Measurements from ENCODE around the gene HNF1A. TPM values are rescaled to one million over a fixed set of nuclear protein-coding genes. Genes with fewer than 3 reads are reported as not detected.
A peak's percentile ranks its signal among the peaks of the same experiment; 100 is the strongest.

The HNF1A gene
- total RNA-seq, 1 donor from 2014 or later: not detected

DNA sequence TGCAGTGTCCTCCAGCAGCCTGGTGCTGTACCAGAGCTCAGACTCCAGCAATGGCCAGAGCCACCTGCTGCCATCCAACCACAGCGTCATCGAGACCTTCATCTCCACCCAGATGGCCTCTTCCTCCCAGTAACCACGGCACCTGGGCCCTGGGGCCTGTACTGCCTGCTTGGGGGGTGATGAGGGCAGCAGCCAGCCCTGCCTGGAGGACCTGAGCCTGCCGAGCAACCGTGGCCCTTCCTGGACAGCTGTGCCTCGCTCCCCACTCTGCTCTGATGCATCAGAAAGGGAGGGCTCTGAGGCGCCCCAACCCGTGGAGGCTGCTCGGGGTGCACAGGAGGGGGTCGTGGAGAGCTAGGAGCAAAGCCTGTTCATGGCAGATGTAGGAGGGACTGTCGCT, 22.7 kb downstream of the HNF1A start:
- H3K4me3 Mint-ChIP-seq (ENCODE audit: unreplicated experiment): no peak overlapping the region
- no peak overlapping the region for H3K27ac Mint-ChIP-seq (ENCODE audit: unreplicated experiment)
- TF ChIP-seq, protein P1, sequence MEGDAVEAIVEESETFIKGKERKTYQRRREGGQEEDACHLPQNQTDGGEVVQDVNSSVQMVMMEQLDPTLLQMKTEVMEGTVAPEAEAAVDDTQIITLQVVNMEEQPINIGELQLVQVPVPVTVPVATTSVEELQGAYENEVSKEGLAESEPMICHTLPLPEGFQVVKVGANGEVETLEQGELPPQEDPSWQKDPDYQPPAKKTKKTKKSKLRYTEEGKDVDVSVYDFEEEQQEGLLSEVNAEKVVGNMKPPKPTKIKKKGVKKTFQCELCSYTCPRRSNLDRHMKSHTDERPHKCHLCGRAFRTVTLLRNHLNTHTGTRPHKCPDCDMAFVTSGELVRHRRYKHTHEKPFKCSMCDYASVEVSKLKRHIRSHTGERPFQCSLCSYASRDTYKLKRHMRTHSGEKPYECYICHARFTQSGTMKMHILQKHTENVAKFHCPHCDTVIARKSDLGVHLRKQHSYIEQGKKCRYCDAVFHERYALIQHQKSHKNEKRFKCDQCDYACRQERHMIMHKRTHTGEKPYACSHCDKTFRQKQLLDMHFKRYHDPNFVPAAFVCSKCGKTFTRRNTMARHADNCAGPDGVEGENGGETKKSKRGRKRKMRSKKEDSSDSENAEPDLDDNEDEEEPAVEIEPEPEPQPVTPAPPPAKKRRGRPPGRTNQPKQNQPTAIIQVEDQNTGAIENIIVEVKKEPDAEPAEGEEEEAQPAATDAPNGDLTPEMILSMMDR (IDR thresholded peaks at IDR 0.05; ENCODE audit: partially characterized antibody, unreplicated experiment): no peak
- H3K27me3 Mint-ChIP-seq (ENCODE audit: unreplicated experiment): peaks cover 9% of the 10 kb centered on the region
- no peaks in the 10 kb centered on the region for H3K4me1 Mint-ChIP-seq (ENCODE audit: low read depth, unreplicated experiment)
- DNase-seq: no peak
- no peaks in the 10 kb centered on the region for H3K36me3 Mint-ChIP-seq (ENCODE audit: unreplicated experiment)
- H3K9me3 Mint-ChIP-seq (ENCODE audit: unreplicated experiment): peaks cover 5% of the 10 kb centered on the region

DNA sequence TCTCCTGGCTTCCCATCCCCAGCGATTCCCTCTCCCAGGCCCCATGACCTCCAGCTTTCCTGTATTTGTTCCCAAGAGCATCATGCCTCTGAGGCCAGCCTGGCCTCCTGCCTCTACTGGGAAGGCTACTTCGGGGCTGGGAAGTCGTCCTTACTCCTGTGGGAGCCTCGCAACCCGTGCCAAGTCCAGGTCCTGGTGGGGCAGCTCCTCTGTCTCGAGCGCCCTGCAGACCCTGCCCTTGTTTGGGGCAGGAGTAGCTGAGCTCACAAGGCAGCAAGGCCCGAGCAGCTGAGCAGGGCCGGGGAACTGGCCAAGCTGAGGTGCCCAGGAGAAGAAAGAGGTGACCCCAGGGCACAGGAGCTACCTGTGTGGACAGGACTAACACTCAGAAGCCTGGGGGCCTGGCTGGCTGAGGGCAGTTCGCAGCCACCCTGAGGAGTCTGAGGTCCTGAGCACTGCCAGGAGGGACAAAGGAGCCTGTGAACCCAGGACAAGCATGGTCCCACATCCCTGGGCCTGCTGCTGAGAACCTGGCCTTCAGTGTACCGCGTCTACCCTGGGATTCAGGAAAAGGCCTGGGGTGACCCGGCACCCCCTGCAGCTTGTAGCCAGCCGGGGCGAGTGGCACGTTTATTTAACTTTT, 23.6 kb downstream of the HNF1A start:
- Mint-ChIP-seq H3K4me3 (ENCODE audit: unreplicated experiment) (no peak overlapping the region), H3K4me1 (ENCODE audit: low read depth, unreplicated experiment) (no peaks in the 10 kb centered on the region), H3K36me3 (ENCODE audit: unreplicated experiment) (no peaks in the 10 kb centered on the region), H3K9me3 (ENCODE audit: unreplicated experiment) (peaks cover 5% of the 10 kb centered on the region), H3K27ac (ENCODE audit: unreplicated experiment) (no peak overlapping the region), H3K27me3 (ENCODE audit: unreplicated experiment) (peaks cover 9% of the 10 kb centered on the region)
- TF ChIP-seq, protein P1 (IDR thresholded peaks at IDR 0.05; ENCODE audit: partially characterized antibody, unreplicated experiment): no peak
- DNase-seq: no peak

DNA sequence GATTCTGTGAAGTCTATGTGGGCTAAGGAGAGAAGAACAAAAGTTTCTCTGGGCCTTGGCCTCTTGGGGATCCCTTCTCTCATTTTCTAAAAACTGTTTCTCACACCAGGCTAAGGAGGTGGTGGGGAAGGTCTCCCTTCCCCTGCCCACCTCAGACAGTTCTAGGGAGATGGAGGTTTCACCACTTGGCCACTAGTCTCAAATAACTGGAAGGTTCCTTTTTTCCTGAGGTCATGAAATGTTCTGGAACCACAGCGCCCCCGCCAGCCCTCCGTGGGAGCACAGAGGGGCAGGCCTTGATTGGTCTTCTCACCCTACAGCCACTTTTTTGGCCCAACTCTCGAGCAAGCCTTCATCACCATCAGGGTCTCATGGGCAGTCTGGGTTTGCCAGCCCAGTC, 25.3 kb downstream of the HNF1A start:
- H3K27me3 Mint-ChIP-seq (ENCODE audit: unreplicated experiment): peaks cover under 1% of the 10 kb centered on the region
- no peak overlapping the region for H3K4me3 Mint-ChIP-seq (ENCODE audit: unreplicated experiment)
- H3K9me3 Mint-ChIP-seq (ENCODE audit: unreplicated experiment): peaks cover 3% of the 10 kb centered on the region
- no peak for DNase-seq
- no peaks in the 10 kb centered on the region for H3K36me3 Mint-ChIP-seq (ENCODE audit: unreplicated experiment)
- TF ChIP-seq, protein P1 (IDR thresholded peaks at IDR 0.05; ENCODE audit: partially characterized antibody, unreplicated experiment): no peak
- H3K27ac Mint-ChIP-seq (ENCODE audit: unreplicated experiment): no peak overlapping the region
- H3K4me1 Mint-ChIP-seq (ENCODE audit: low read depth, unreplicated experiment): no peaks in the 10 kb centered on the region

DNA sequence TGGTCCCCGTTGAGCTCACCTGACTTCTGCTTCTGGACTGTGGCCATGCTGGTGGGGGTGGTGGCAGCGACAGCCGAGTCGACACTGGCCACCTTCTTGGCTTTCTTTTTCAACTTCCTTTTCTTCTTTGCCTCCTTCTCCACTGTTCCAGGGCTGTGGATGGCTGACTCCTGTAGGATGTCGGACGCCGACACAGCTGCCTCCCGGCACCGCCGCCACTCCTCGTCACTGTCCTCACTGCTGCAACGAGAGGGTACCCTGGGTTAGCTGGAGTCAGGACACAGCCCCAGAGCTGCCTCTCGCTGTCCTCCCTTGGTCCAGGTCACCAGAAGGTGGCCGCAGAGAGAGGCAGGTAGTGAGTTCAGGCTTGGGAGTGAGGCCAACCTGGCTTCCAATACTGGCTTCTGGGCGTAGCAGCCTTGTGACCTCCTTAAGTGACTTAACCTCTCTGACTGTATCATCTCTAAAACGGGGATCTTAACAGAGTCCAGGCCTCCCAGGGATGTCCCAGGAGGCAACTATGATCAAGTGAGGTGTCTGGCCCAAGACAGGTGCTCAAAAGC, 26.0 kb downstream of the HNF1A start:
- Mint-ChIP-seq H3K4me3 (ENCODE audit: unreplicated experiment) (no peak overlapping the region), H3K27ac (ENCODE audit: unreplicated experiment) (no peak overlapping the region), H3K9me3 (ENCODE audit: unreplicated experiment) (peaks cover 3% of the 10 kb centered on the region), H3K4me1 (ENCODE audit: low read depth, unreplicated experiment) (no peaks in the 10 kb centered on the region), H3K36me3 (ENCODE audit: unreplicated experiment) (no peaks in the 10 kb centered on the region), H3K27me3 (ENCODE audit: unreplicated experiment) (no peaks in the 10 kb centered on the region)
- TF ChIP-seq, protein P1 (IDR thresholded peaks at IDR 0.05; ENCODE audit: partially characterized antibody, unreplicated experiment): no peak
- DNase-seq: no peak

DNA sequence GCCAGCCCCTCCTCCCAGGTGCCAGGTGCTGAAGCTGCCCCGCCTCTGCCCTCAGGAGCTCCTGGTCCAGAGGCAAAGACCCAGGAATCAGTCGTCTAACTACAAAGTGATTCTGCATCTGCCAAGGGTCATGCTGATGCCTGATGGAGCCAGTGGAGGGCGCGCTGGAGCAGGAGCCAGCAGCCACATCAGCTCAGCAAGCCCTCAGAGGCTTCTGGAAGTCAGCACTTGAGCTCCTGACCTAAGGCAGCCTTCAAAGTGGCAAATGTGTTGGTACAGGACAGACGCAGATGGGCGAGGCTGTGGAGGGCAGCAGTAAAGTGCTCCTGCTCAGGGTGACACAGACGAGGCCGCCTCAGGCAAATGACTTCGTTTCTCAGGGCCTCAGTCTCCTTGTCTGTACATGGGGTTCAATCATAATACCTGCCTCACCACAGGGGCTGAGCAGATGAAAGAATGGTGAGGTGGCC, 27.0 kb downstream of the HNF1A start:
- no peaks in the 10 kb centered on the region for H3K4me1 Mint-ChIP-seq (ENCODE audit: low read depth, unreplicated experiment)
- no peak overlapping the region for H3K4me3 Mint-ChIP-seq (ENCODE audit: unreplicated experiment)
- no peaks in the 10 kb centered on the region for H3K36me3 Mint-ChIP-seq (ENCODE audit: unreplicated experiment)
- DNase-seq: peak; percentile 74
- TF ChIP-seq, protein P1 (IDR thresholded peaks at IDR 0.05; ENCODE audit: partially characterized antibody, unreplicated experiment): peak; percentile 71
- H3K27me3 Mint-ChIP-seq (ENCODE audit: unreplicated experiment): no peaks in the 10 kb centered on the region
- H3K27ac Mint-ChIP-seq (ENCODE audit: unreplicated experiment): no peak overlapping the region
- no peaks in the 10 kb centered on the region for H3K9me3 Mint-ChIP-seq (ENCODE audit: unreplicated experiment)

All from glutamatergic neuron (in vitro differentiated cells).